Frontal cortex (tissue), 4 donors: ENCODE results near the gene CC2D1A. TPM values are rescaled to one million over a fixed set of nuclear protein-coding genes. Genes with fewer than 3 reads are reported as not detected.
A peak's percentile ranks its signal among the peaks of the same experiment; 100 is the strongest.

Experiments used
- DNase-seq, 2 donors: peaks; one replicate each; pipeline ENCODE4 v3.0.0; 2012; ENCODE audit warnings: low spot score in 2 of 2
- FAIRE-seq: peaks from 2 replicates; lab custom pipeline; 2012; peaks lifted over from hg19 to GRCh38; lab: Jason Lieb, UNC
- total RNA-seq: library from RNA; depleted of rRNA; stranded (reverse); fragments of >200 nt; gene quantifications from one replicate; pipeline ENCODE4 v1.2.3, GENCODE V29; 2014
- donor health status: control.
- donor health status: control.
- donor health status: control.

CC2D1A gene
- total RNA-seq, 1 donor from 2014 or later, result 10.2 TPM

GRCh38 chr19:13875824-13876223, 30.2 kb upstream of the CC2D1A start:
- no peak for FAIRE-seq

GRCh38 chr19:13876834-13877233, 29.2 kb upstream of the CC2D1A start, which contains the start of gene NANOS3:
Gene NANOS3 (plus strand): TSS chr19:13877134. CDS start chr19:13877249, 115 bp downstream.
- FAIRE-seq (no peak), DNase-seq (no peak)

More at GRCh38 chr19:13875824-13876223, 30.2 kb upstream of the CC2D1A start:
- DNase-seq, result peak in 1 of 2 donors; percentile 24

GRCh38 chr19:13877303-13877702, 28.7 kb upstream of the CC2D1A start:
- DNase-seq (peak in 1 of 2 donors; percentile 20), FAIRE-seq (no peak)

- DNase-seq (peak; percentile 91 to 99), FAIRE-seq (peak; percentile 84)
Observed at GRCh38 chr19:13880059-13881043, 25.6 kb upstream of the CC2D1A start.

- FAIRE-seq (no peak), DNase-seq (no peak)
Observed at GRCh38 chr19:13881251-13881691, 24.7 kb upstream of the CC2D1A start.

- peak in 1 of 2 donors; percentile 38 for DNase-seq
- FAIRE-seq, result no peak
Observed at GRCh38 chr19:13881692-13882418, 24.1 kb upstream of the CC2D1A start.

GRCh38 chr19:13882419-13882795, 23.6 kb upstream of the CC2D1A start:
- FAIRE-seq (no peak), DNase-seq (no peak)

- DNase-seq (no peak), FAIRE-seq (no peak)
Observed at GRCh38 chr19:13882836-13883235, 23.2 kb upstream of the CC2D1A start.

- DNase-seq (no peak), FAIRE-seq (no peak)
Observed at GRCh38 chr19:13883516-13884064, 22.4 kb upstream of the CC2D1A start.

GRCh38 chr19:13884726-13885591, 21.0 kb upstream of the CC2D1A start:
- FAIRE-seq, result no peak
- DNase-seq, result no peak

GRCh38 chr19:13885826-13886365, 20.1 kb upstream of the CC2D1A start:
- no peak for FAIRE-seq
- no peak for DNase-seq

- FAIRE-seq, result no peak
Observed at GRCh38 chr19:13887018-13887436, 19.0 kb upstream of the CC2D1A start.

GRCh38 chr19:13887517-13887916, 18.5 kb upstream of the CC2D1A start:
- no peak for DNase-seq
- no peak for FAIRE-seq

More at GRCh38 chr19:13887018-13887436, 19.0 kb upstream of the CC2D1A start:
- no peak for DNase-seq

- DNase-seq (no peak), FAIRE-seq (no peak)
Observed at GRCh38 chr19:13888281-13888680, 17.7 kb upstream of the CC2D1A start.

GRCh38 chr19:13890136-13890535, 15.9 kb upstream of the CC2D1A start:
- FAIRE-seq (no peak), DNase-seq (no peak)

- DNase-seq (no peak), FAIRE-seq (no peak)
Observed at GRCh38 chr19:13892870-13893269, 13.1 kb upstream of the CC2D1A start.

- DNase-seq, result no peak
- no peak for FAIRE-seq
Observed at GRCh38 chr19:13894552-13894951, 11.4 kb upstream of the CC2D1A start.

- peak; percentile 76 for FAIRE-seq
- no peak for DNase-seq
Observed at GRCh38 chr19:13896227-13896626, 9.8 kb upstream of the CC2D1A start.

GRCh38 chr19:13899393-13899792, 6.6 kb upstream of the CC2D1A start:
- FAIRE-seq (no peak), DNase-seq (no peak)
